A673 (cell line): ENCODE results near the gene MEGF6. TPM values are rescaled to one million over a fixed set of nuclear protein-coding genes. Genes with fewer than 3 reads are reported as not detected.
A peak's percentile ranks its signal among the peaks of the same experiment; 100 is the strongest.

Experiments used
- BruUV-seq: library from RNA; stranded (reverse); fragments of 400-500 nt; replicated peaks from 2 replicates; lab custom pipeline; 2021; lab: Mats Ljungman, UMichigan
- CTCF ChIA-PET: fragments of 300-600 bp; sonication (Branson Sonifier 250); formaldehyde crosslinking; loops from one replicate; lab custom pipeline; 2022; ENCODE audit warnings: antibody characterized with exemption; lab: Charles Lee
- POLR2A ChIA-PET: fragments of 300-600 bp; sonication (Branson Sonifier 250); formaldehyde crosslinking; loops from one replicate; lab custom pipeline; 2022; ENCODE audit warnings: antibody characterized with exemption; ENCODE audit not compliant: low non-redundant PET; lab: Charles Lee
- DNase-seq: peaks from one replicate; pipeline ENCODE4 v3.0.0-alpha.2; 2015; ENCODE audit warnings: low spot score
- H3K27ac ChIP-seq: fragments of 200-600 bp; sonication (generic); 2 replicates; pipeline ENCODE4 v1.5.1; 2016; ENCODE audit warnings: mixed run types, low read depth, mild to moderate bottlenecking, mixed read lengths, antibody characterized with exemption, low read length; ENCODE audit not compliant: poor library complexity, severe bottlenecking
- H3K27me3 ChIP-seq: fragments of 200-600 bp; sonication (generic); replicated peaks from 2 replicates; pipeline ENCODE4 v1.6.1; 2017; ENCODE audit warnings: mixed run types, low read depth, mild to moderate bottlenecking, mixed read lengths, antibody characterized with exemption, low read length; ENCODE audit not compliant: insufficient read depth, poor library complexity
- H3K36me3 ChIP-seq: fragments of 200-600 bp; sonication (generic); 2 replicates; pipeline ENCODE4 v1.6.1; 2016; ENCODE audit warnings: mixed run types, mild to moderate bottlenecking, mixed read lengths, antibody characterized with exemption, low read length; ENCODE audit not compliant: insufficient read depth, poor library complexity, severe bottlenecking
- H3K4me1 ChIP-seq: fragments of 200-600 bp; sonication (generic); 2 replicates; pipeline ENCODE4 v1.6.1; 2017; ENCODE audit warnings: mixed run types, mild to moderate bottlenecking, mixed read lengths, antibody characterized with exemption, low read length; ENCODE audit not compliant: insufficient read depth, poor library complexity, severe bottlenecking
- H3K4me3 ChIP-seq: fragments of 200-600 bp; sonication (generic); 2 replicates; pipeline ENCODE4 v1.5.1; 2016; ENCODE audit warnings: low read depth, mixed run types, mild to moderate bottlenecking, mixed read lengths, low read length; ENCODE audit not compliant: poor library complexity, severe bottlenecking
- H3K9me3 ChIP-seq: fragments of 200-600 bp; sonication (generic); 2 replicates; pipeline ENCODE4 v1.6.1; 2016; ENCODE audit warnings: mixed run types, low read depth, mild to moderate bottlenecking, mixed read lengths, antibody characterized with exemption, low read length; ENCODE audit not compliant: poor library complexity, severe bottlenecking
- CTCF ChIP-seq: fragments of 300-800, 200-600 bp; sonication (generic); conservative IDR thresholded peaks from 2 replicates; pipeline ENCODE4 v1.5.1; 2017; ENCODE audit warnings: low read depth, mild to moderate bottlenecking, antibody characterized with exemption, low read length, moderate library complexity, mixed read lengths
- EZH2 ChIP-seq: fragments of 200-600 bp; sonication (generic); IDR thresholded peaks from 2 replicates; pipeline ENCODE4 v1.6.1; 2017; ENCODE audit warnings: borderline replicate concordance, low read depth, mild to moderate bottlenecking, mixed read lengths, antibody characterized with exemption, low read length; ENCODE audit not compliant: poor library complexity, severe bottlenecking
- intact Hi-C: fragments of 100-400 bp; cut with micrococcal nuclease; formaldehyde crosslinking; loops from one replicate; pipeline ENCODE4 v1.10.0; 2022; ENCODE audit not compliant: unreplicated experiment
- total RNA-seq: library from RNA; stranded (reverse); gene quantifications from 2 replicates; pipeline ENCODE4 v1.2.3, GENCODE V29; 2021

Gene MEGF6
- total RNA-seq, 1 experiment from 2014 or later, result 2.8 TPM

- Histone ChIP-seq H3K27ac (no peak overlapping the region), H3K4me1 (no peaks in the 10 kb centered on the region), H3K36me3 (no peaks in the 10 kb centered on the region), H3K27me3 (no peaks in the 10 kb centered on the region), H3K9me3 (no peaks in the 10 kb centered on the region), H3K4me3 (no peak overlapping the region)
- no TSS peak for BruUV-seq
- intact Hi-C loops, result no loop called here
- POLR2A ChIA-PET, result no interaction called here
- CTCF ChIA-PET, result interaction anchor here (0.6 to 1.0 kb wide), 3 partner anchors 13 to 100 kb away, joined by 3 to 4 read pairs (median 4); no protein-coding TSS in a partner anchor
- DNase-seq, result no peak
- TF ChIP-seq EZH2 (no peak), CTCF (no peak)
Measured at GRCh38 chr1:3518756-3519155, 92.6 kb downstream of the MEGF6 start.

- Histone ChIP-seq H3K36me3 (no peaks in the 10 kb centered on the region), H3K27ac (no peak overlapping the region), H3K4me3 (no peak overlapping the region), H3K9me3 (no peaks in the 10 kb centered on the region), H3K4me1 (no peaks in the 10 kb centered on the region), H3K27me3 (no peaks in the 10 kb centered on the region)
- DNase-seq, result no peak
- intact Hi-C loops, result no loop called here
- TF ChIP-seq EZH2 (no peak), CTCF (peak; percentile 61)
- ChIA-PET POLR2A (no interaction called here), CTCF (interaction anchor here (0.7 to 1.0 kb wide), 2 partner anchors 88 to 101 kb away, joined by 4 read pairs; no protein-coding TSS in a partner anchor)
- BruUV-seq, result no TSS peak
Measured at GRCh38 chr1:3518256-3518655, 93.1 kb downstream of the MEGF6 start.

- H3K4me3 ChIP-seq, result no peak overlapping the region
- no peak for DNase-seq
- no peaks in the 10 kb centered on the region for H3K9me3 ChIP-seq
- intact Hi-C loops, result no loop called here
- no peaks in the 10 kb centered on the region for H3K36me3 ChIP-seq
- ChIA-PET CTCF (no interaction called here), POLR2A (no interaction called here)
- no peaks in the 10 kb centered on the region for H3K4me1 ChIP-seq
- no peak for TF ChIP-seq CTCF
- no peak for TF ChIP-seq EZH2
- no peak overlapping the region for H3K27ac ChIP-seq
- BruUV-seq, result no TSS peak
- H3K27me3 ChIP-seq, result no peaks in the 10 kb centered on the region
Measured at GRCh38 chr1:3516911-3517675, 94.2 kb downstream of the MEGF6 start.
